Naive thymus-derived CD4-positive, alpha-beta T cell (primary cell): ENCODE measurements around the gene SLCO4A1. TPM values are rescaled to one million over a fixed set of nuclear protein-coding genes. Genes with fewer than 3 reads are reported as not detected.

Experiments used
- ATAC-seq: fragments of 150-1000 bp; cut with Tn5 transposase; 2 replicates; pipeline ENCODE4 v1.10.0; 2021; ENCODE audit warnings: mild to moderate bottlenecking, moderate library complexity
- CTCF ChIA-PET: fragments of 350-600 bp; sonication (Branson Sonifier 250); formaldehyde crosslinking; loops from one replicate; lab custom pipeline; 2021; ENCODE audit warnings: antibody characterized with exemption; lab: Charles Lee
- POLR2A ChIA-PET: fragments of 350-600 bp; sonication (Branson Sonifier 250); formaldehyde crosslinking; loops from one replicate; lab custom pipeline; 2021; ENCODE audit warnings: antibody characterized with exemption, inconsistent platforms; lab: Charles Lee
- DNase-seq, 9 donors: peaks; one replicate each; pipeline versions ENCODE4 v3.0.0 to v3.0.0-alpha.2; 2020 to 2022; ENCODE audit warnings: mixed read lengths in 1 of 9
- H3K27ac ChIP-seq: one replicate; pipeline ENCODE4 v1.7.0; 2013; ENCODE audit warnings: mild to moderate bottlenecking, low read depth, low read length, moderate library complexity
- H3K27me3 ChIP-seq, 2 donors: one replicate each; pipeline ENCODE4 v1.7.0; 2013; ENCODE audit warnings: low read length in 2 of 2, mild to moderate bottlenecking in 2 of 2, moderate library complexity in 2 of 2; ENCODE audit not compliant: control insufficient read depth in 2 of 2, insufficient read depth in 2 of 2
- H3K36me3 ChIP-seq, 3 experiments: 1 replicate in 2 of 3; 2 replicates in 1 of 3; pipeline ENCODE4 v1.7.0; 2013; ENCODE audit warnings: low read length in 3 of 3, mild to moderate bottlenecking in 3 of 3, moderate library complexity in 1 of 3; ENCODE audit not compliant: insufficient read depth in 3 of 3, control insufficient read depth in 2 of 3
- H3K4me1 ChIP-seq, 2 donors: one replicate each; pipeline ENCODE4 v1.7.0; 2013; ENCODE audit warnings: low read length in 2 of 2, mild to moderate bottlenecking in 2 of 2, moderate library complexity in 1 of 2; ENCODE audit not compliant: control insufficient read depth in 2 of 2, insufficient read depth in 2 of 2
- H3K4me3 ChIP-seq: 2 replicates; pipeline ENCODE4 v1.7.0; 2013; ENCODE audit warnings: mild to moderate bottlenecking, low read length
- H3K9me3 ChIP-seq, 3 experiments: 1 replicate in 2 of 3; 2 replicates in 1 of 3; pipeline ENCODE4 v1.7.0; 2013; ENCODE audit warnings: low read length in 3 of 3; ENCODE audit not compliant: control insufficient read depth in 2 of 3
- H3K27ac Mint-ChIP-seq, 9 donors: one replicate each; pipeline ENCODE4 v1.8.0; 2020 to 2022; ENCODE audit warnings: mixed read lengths in 9 of 9, mild to moderate bottlenecking in 8 of 9, moderate library complexity in 5 of 9, inconsistent platforms in 2 of 9
- H3K27me3 Mint-ChIP-seq, 5 donors: one replicate each; pipeline ENCODE4 v1.8.0; 2021 to 2022; ENCODE audit warnings: mixed read lengths in 5 of 5, mild to moderate bottlenecking in 1 of 5
- H3K36me3 Mint-ChIP-seq, 5 donors: one replicate each; pipeline ENCODE4 v1.8.0; 2020 to 2022; ENCODE audit warnings: mixed read lengths in 5 of 5, mild to moderate bottlenecking in 3 of 5, inconsistent platforms in 1 of 5
- H3K4me1 Mint-ChIP-seq, 7 donors: one replicate each; pipeline ENCODE4 v1.8.0; 2020 to 2022; ENCODE audit warnings: mixed read lengths in 7 of 7, mild to moderate bottlenecking in 3 of 7, inconsistent platforms in 1 of 7
- H3K4me3 Mint-ChIP-seq, 10 donors: one replicate each; pipeline ENCODE4 v1.8.0; 2020 to 2022; ENCODE audit warnings: mild to moderate bottlenecking in 10 of 10, mixed read lengths in 10 of 10, moderate library complexity in 6 of 10, inconsistent platforms in 2 of 10
- H3K9me3 Mint-ChIP-seq, 11 donors: one replicate each; pipeline ENCODE4 v1.8.0; 2020 to 2022; ENCODE audit warnings: mixed read lengths in 11 of 11, mild to moderate bottlenecking in 4 of 11, inconsistent platforms in 1 of 11, moderate library complexity in 1 of 11
- intact Hi-C, 2 donors: fragments of 100-400 bp; cut with micrococcal nuclease; formaldehyde crosslinking; loops; one replicate each; pipeline ENCODE4 v1.15.1; 2023
- polyA plus RNA-seq, 2 donors: library from polyadenylated mRNA; unstranded; fragments of 300-500 nt; fragmentation: Illumina TruSeq; gene quantifications; one replicate each; pipeline ENCODE4 v1.2.3, GENCODE V29; 2021
- total RNA-seq, 6 experiments: library from RNA in 5 of 6; stranded (reverse) in 5 of 6; gene quantifications; 1 replicate in 5 of 6; 2 replicates in 1 of 6; pipeline ENCODE4 v1.2.3 and lab custom pipeline; 2021 to 2026

SLCO4A1 gene
- total and polyA plus RNA-seq, 7 experiments from 2014 or later = 0.36 to 45.5 (median 0.92) TPM

DNA sequence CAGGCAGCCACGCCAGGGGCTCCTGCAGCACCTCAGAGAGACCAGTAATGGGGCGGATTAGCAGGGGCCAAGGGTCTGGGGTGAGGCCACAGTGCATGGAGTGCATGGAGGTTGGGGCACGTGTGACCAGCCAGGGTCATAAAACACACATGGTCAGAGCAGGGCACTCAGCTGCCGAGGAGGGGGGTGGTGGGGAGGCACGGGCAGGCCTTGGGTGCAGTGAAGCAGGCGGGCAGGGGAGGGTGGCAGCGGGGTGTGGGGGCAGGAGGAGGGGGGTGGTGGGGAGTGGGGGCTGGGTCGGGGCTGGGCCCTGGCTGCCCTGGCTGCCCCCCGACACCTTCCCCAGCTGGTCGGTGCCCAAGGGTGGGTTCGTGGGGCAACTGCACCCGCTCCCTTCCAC, 42.7 kb downstream of the SLCO4A1 start:
- Histone ChIP-seq H3K4me3 (no peak overlapping the region), H3K27ac (no peak overlapping the region), H3K36me3 (no peaks in the 10 kb centered on the region), H3K9me3 (no peaks in the 10 kb centered on the region), H3K27me3 (no peaks in the 10 kb centered on the region), H3K4me1 (no peaks in the 10 kb centered on the region)
- Mint-ChIP-seq H3K4me1 (peaks cover 6 to 15% (median 12%) of the 10 kb centered on the region in 7 donors), H3K27me3 (peaks cover 0 to 16% (median 10%) of the 10 kb centered on the region in 5 donors), H3K36me3 (peaks cover 0 to 8% (median 0%) of the 10 kb centered on the region in 5 donors), H3K4me3 (no peak overlapping the region), H3K9me3 (peaks cover 0 to 10% (median 0%) of the 10 kb centered on the region in 11 donors), H3K27ac (no peak overlapping the region)
- no peak for ATAC-seq
- intact Hi-C loops = no loop called here
- ChIA-PET CTCF (no interaction called here), POLR2A (no interaction called here)
- DNase-seq = no peak

DNA sequence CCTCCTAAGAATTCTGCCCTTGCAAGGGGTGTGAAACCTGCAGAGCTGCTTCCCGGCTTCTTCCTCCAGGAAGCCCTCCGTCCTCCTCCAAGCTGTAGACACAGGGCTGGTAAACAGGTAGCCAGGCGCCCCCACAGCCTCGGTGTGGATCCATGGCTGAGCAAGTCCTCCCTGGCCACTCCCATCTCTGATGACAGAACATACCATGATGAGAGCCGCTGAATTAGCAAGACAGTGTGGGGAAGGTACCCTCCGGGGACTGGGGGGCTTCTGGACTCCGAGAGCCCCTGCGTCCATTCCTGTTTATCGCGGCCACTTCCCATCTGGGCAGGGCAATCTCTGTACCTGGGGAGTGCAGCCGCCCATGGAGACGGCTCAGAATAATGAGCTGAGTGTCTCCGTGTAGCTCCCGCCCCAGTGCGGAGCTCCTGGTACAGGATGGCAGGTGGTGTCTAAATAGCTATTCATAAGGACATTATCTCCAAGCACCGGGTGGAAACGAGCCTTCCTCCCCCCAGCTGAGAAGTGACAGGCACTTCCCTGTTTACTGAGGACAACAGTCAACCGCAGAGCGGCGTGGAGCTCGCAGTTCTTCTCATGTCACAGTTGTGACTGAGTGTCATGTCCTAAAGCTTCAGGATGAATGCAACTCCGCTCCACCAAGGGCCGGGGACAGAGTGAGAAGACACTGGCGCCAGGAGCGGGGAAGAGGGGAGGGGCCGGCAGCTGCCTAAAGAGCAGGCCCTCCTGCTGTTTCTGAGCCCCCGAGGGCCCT, 43.7 kb downstream of the SLCO4A1 start:
- no peak overlapping the region for H3K4me3 ChIP-seq
- H3K4me1 ChIP-seq = no peaks in the 10 kb centered on the region
- POLR2A ChIA-PET = interaction anchor here (0.6 kb wide), 1 partner anchor 55 kb away, joined by 3 read pairs; no protein-coding TSS in a partner anchor
- peak overlapping the region in 9 of 10 donors; percentile 20 to 76 (median 42) for H3K4me3 Mint-ChIP-seq
- H3K27ac ChIP-seq = no peak overlapping the region
- intact Hi-C loops = loop anchor here in 1 of 2 donors (2.0 kb wide), 1 partner anchor 55 kb away; no protein-coding TSS in a partner anchor
- DNase-seq (peak in 5 of 9 donors; percentile 14 to 36 (median 23)), ATAC-seq (peak; percentile 90)
- H3K36me3 ChIP-seq = no peaks in the 10 kb centered on the region
- H3K9me3 Mint-ChIP-seq = peaks cover 0 to 2% (median 0%) of the 10 kb centered on the region in 11 donors
- H3K27me3 Mint-ChIP-seq = peaks cover 0 to 16% (median 10%) of the 10 kb centered on the region in 5 donors
- H3K36me3 Mint-ChIP-seq = peaks cover 0 to 3% (median 0%) of the 10 kb centered on the region in 5 donors
- H3K27me3 ChIP-seq = no peaks in the 10 kb centered on the region
- peaks cover 6 to 17% (median 12%) of the 10 kb centered on the region in 7 donors for H3K4me1 Mint-ChIP-seq
- CTCF ChIA-PET = interaction anchor here (0.6 to 0.7 kb wide), 2 partner anchors 110 to 386 kb away, joined by 3 read pairs; partner anchors contain the start of gene MRGBP
- peak overlapping the region in 1 of 9 donors; percentile 60 for H3K27ac Mint-ChIP-seq
- H3K9me3 ChIP-seq = no peaks in the 10 kb centered on the region

DNA sequence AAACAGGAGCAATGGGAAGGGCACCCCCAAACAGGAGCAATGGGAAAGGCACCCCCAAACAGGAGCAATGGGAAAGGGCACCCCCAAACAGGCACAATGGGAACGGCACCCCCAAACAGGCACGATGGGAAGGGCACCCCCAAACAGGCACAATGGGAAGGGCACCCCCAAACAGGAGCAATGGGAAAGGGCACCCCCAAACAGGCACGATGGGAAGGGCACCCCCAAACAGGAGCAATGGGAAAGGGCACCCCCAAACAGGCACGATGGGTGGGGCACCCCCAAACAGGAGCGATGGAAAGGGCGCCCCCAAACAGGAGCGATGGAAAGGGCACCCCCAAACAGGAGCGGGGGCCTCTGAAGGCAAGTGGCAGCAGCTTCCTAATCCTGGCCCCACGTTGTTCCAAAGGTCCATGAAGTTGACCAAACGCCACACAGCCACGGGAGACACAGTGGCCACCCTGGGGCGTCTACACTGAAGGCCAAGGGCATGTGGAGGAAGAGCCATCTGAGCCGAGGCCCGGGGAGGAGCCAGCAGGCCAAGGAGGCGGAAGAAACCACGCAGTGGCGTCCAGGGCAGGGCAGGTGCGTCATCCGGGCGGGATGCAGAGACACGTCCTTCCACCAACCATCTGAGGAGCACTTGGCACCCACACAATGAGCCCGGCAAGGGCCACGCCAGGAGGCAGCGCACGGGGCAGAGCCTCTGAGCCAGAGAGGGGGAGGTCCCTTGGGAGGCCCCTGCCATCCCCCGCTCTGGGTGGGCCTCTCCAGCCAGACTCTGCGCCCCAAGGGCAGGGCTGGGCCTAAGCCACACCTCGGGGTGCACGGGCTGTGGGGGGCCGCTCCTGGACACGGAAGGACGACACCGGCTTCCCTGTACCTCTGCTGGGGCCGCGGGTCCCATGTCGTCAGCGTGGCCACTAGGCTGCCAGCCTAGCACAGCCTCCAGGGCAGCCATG, 44.8 kb downstream of the SLCO4A1 start:
- POLR2A ChIA-PET = no interaction called here
- Histone ChIP-seq H3K9me3 (no peaks in the 10 kb centered on the region), H3K4me3 (no peak overlapping the region), H3K36me3 (no peaks in the 10 kb centered on the region), H3K27ac (no peak overlapping the region), H3K4me1 (no peaks in the 10 kb centered on the region), H3K27me3 (no peaks in the 10 kb centered on the region)
- Mint-ChIP-seq H3K9me3 (no peaks in the 10 kb centered on the region), H3K36me3 (peaks cover 0 to 2% (median 0%) of the 10 kb centered on the region in 5 donors), H3K27ac (no peak overlapping the region), H3K4me1 (peaks cover 6 to 17% (median 12%) of the 10 kb centered on the region in 7 donors), H3K4me3 (no peak overlapping the region), H3K27me3 (peaks cover 0 to 16% (median 10%) of the 10 kb centered on the region in 5 donors)
- CTCF ChIA-PET = interaction anchor here (0.6 to 0.7 kb wide), 2 partner anchors 13 to 385 kb away, joined by 3 to 11 read pairs; no protein-coding TSS in a partner anchor
- intact Hi-C loops = loop anchor here in 1 of 2 donors (2.0 kb wide), 1 partner anchor 54 kb away; no protein-coding TSS in a partner anchor
- ATAC-seq (no peak), DNase-seq (no peak)

DNA sequence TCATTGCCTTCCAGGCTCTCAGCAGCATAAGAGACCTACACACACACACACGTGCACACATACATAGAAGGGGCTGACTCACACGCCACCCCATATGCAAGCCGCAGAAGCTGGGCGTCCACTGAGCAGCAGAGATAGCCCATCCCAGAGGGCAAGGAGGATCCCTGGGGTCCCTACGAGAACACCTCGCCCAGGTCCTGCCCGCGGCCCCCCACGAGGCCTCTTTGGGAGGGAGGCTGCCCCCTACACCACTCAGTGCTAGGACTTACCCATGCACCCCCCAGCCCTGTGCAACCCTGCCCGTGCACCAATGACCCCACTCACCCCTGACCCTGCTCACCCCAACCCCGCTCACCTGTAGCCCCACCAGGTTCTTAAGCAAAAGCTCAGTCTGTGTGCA, 45.8 kb downstream of the SLCO4A1 start:
- H3K9me3 ChIP-seq = no peaks in the 10 kb centered on the region

GRCh38 chr20:62688855-62689460, 46.7 kb downstream of the SLCO4A1 start:
- intact Hi-C loops = no loop called here

More for the DNA sequence above, 45.8 kb downstream of the SLCO4A1 start:
- ChIA-PET POLR2A (no interaction called here), CTCF (no interaction called here)
- Mint-ChIP-seq H3K4me3 (peak overlapping the region in 1 of 10 donors; percentile 56), H3K27me3 (peaks cover 5 to 17% (median 10%) of the 10 kb centered on the region in 5 donors), H3K36me3 (no peaks in the 10 kb centered on the region), H3K9me3 (no peaks in the 10 kb centered on the region), H3K27ac (no peak overlapping the region), H3K4me1 (peaks cover 6 to 17% (median 12%) of the 10 kb centered on the region in 7 donors)
- no peak overlapping the region for H3K27ac ChIP-seq
- no peak overlapping the region for H3K4me3 ChIP-seq
- no peaks in the 10 kb centered on the region for H3K4me1 ChIP-seq
- H3K27me3 ChIP-seq = no peaks in the 10 kb centered on the region
- no peak for DNase-seq
- no peaks in the 10 kb centered on the region for H3K36me3 ChIP-seq
- intact Hi-C loops = no loop called here
- ATAC-seq = no peak

DNA sequence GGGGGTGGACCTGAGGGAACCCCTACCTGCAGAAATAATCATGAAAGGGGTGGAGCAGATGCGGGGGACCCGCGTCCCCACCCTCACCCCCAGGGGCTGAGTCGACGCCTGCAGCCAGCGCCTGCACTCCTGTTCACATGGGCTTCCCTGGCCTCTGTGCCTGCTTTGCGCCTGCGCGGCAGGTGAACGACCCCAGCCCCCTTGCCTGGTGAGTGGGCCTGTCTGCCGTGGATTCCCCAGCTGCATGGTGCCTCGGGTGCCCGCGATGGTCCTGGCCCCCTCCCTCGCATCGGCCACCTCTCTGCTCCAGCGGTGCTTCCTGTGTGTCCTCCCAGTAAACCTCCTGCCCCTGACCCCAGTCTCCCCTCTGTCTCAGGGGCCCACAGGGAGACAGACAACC, 47.6 kb downstream of the SLCO4A1 start:
- intact Hi-C loops = no loop called here
- no peaks in the 10 kb centered on the region for H3K4me1 ChIP-seq
- H3K4me1 Mint-ChIP-seq = peaks cover 6 to 16% (median 12%) of the 10 kb centered on the region in 7 donors
- no peaks in the 10 kb centered on the region for H3K36me3 Mint-ChIP-seq
- H3K36me3 ChIP-seq = no peaks in the 10 kb centered on the region
- no peaks in the 10 kb centered on the region for H3K9me3 ChIP-seq
- no peak overlapping the region for H3K4me3 ChIP-seq
- H3K27ac ChIP-seq = no peak overlapping the region
- no peaks in the 10 kb centered on the region for H3K9me3 Mint-ChIP-seq
- ATAC-seq (no peak), DNase-seq (no peak)
- ChIA-PET POLR2A (no interaction called here), CTCF (no interaction called here)
- peaks cover 5 to 17% (median 10%) of the 10 kb centered on the region in 5 donors for H3K27me3 Mint-ChIP-seq
- H3K27me3 ChIP-seq = no peaks in the 10 kb centered on the region
- peak overlapping the region in 1 of 9 donors; percentile 52 for H3K27ac Mint-ChIP-seq
- H3K4me3 Mint-ChIP-seq = no peak overlapping the region

More at GRCh38 chr20:62688855-62689460, 46.7 kb downstream of the SLCO4A1 start:
- H3K36me3 ChIP-seq = no peaks in the 10 kb centered on the region
- POLR2A ChIA-PET = no interaction called here
- H3K4me1 ChIP-seq = no peaks in the 10 kb centered on the region
- Mint-ChIP-seq H3K4me3 (no peak overlapping the region), H3K27me3 (peaks cover 5 to 17% (median 10%) of the 10 kb centered on the region in 5 donors), H3K36me3 (no peaks in the 10 kb centered on the region), H3K27ac (no peak overlapping the region), H3K9me3 (no peaks in the 10 kb centered on the region), H3K4me1 (peaks cover 6 to 16% (median 12%) of the 10 kb centered on the region in 7 donors)
- no peak for DNase-seq
- no peak for ATAC-seq
- no peak overlapping the region for H3K27ac ChIP-seq
- CTCF ChIA-PET = no interaction called here
- H3K4me3 ChIP-seq = no peak overlapping the region
- no peaks in the 10 kb centered on the region for H3K9me3 ChIP-seq
- no peaks in the 10 kb centered on the region for H3K27me3 ChIP-seq
